H1 (cell line): ENCODE measurements around the gene LBX2. TPM values are rescaled to one million over a fixed set of nuclear protein-coding genes. Genes with fewer than 3 reads are reported as not detected.

Source experiments
- CTCF ChIA-PET: fragments of 300-600 bp; sonication (Branson Sonifier 250); formaldehyde crosslinking; loops from one replicate; lab custom pipeline; 2021; ENCODE audit not compliant: partially characterized antibody; lab: Charles Lee
- POLR2A ChIA-PET: fragments of 300-600 bp; sonication (Branson Sonifier 250); formaldehyde crosslinking; loops from one replicate; lab custom pipeline; 2021; ENCODE audit warnings: inconsistent platforms; ENCODE audit not compliant: partially characterized antibody; lab: Charles Lee
- DNase-seq, 2 experiments: peaks; one replicate each; pipeline versions ENCODE4 v3.0.0 to v3.0.0-alpha.2; 2010 to 2022; ENCODE audit warnings: low spot score in 2 of 2, low read depth in 1 of 2, mixed read lengths in 1 of 2
- FAIRE-seq: peaks from 2 replicates; lab custom pipeline; 2011; peaks lifted over from hg19 to GRCh38; lab: Jason Lieb, UNC
- H2AFZ ChIP-seq: 2 replicates; pipeline ENCODE4 v1.8.1; 2012; ENCODE audit warnings: low read length, inconsistent platforms
- H2AK5ac ChIP-seq: 2 replicates; pipeline ENCODE4 v1.6.1; 2013; ENCODE audit warnings: low read depth, low read length
- H2BK120ac ChIP-seq: replicated peaks from 2 replicates; pipeline ENCODE3; 2013; ENCODE audit warnings: low read depth, low read length, inconsistent platforms
- H2BK12ac ChIP-seq: 2 replicates; pipeline ENCODE4 v1.6.1; 2013; ENCODE audit warnings: low read depth, low read length
- H2BK15ac ChIP-seq: 2 replicates; pipeline ENCODE4 v1.6.1; 2013; ENCODE audit warnings: low read length
- H2BK20ac ChIP-seq: 2 replicates; pipeline ENCODE4 v1.6.1; 2013; ENCODE audit warnings: low read length
- H2BK5ac ChIP-seq: 2 replicates; pipeline ENCODE4 v1.6.1; 2013; ENCODE audit warnings: low read depth, low read length
- H3K14ac ChIP-seq: 2 replicates; pipeline ENCODE4 v1.6.1; 2013; ENCODE audit warnings: inconsistent platforms; ENCODE audit not compliant: insufficient read length
- H3K18ac ChIP-seq: 2 replicates; pipeline ENCODE4 v1.6.1; 2013; ENCODE audit warnings: low read length; ENCODE audit errors: extremely low read depth
- H3K23ac ChIP-seq: 2 replicates; pipeline ENCODE4 v1.6.1; 2013; ENCODE audit warnings: inconsistent platforms; ENCODE audit not compliant: insufficient read length
- H3K23me2 ChIP-seq: 2 replicates; pipeline ENCODE4 v1.6.1; 2013; ENCODE audit warnings: low read depth, low read length
- H3K27ac ChIP-seq: 2 replicates; pipeline ENCODE4 v1.6.1; 2011; ENCODE audit warnings: low read depth, low read length, inconsistent platforms
- H3K27me3 ChIP-seq, 4 experiments: replicated peaks in 1 of 4; 1 replicate in 1 of 4; 2 replicates in 3 of 4; pipeline versions ENCODE4 v1.6.1 to v1.8.1; 2011 to 2013; ENCODE audit warnings: low read length in 3 of 4, mild to moderate bottlenecking in 3 of 4, inconsistent platforms in 2 of 4, mixed read lengths in 2 of 4, moderate library complexity in 1 of 4; ENCODE audit not compliant: control insufficient read depth in 3 of 4, insufficient read depth in 3 of 4; ENCODE audit errors: extremely low read depth in 1 of 4
- H3K36me3 ChIP-seq, 4 experiments: 2 replicates each; pipeline versions ENCODE4 v1.6.1 to v1.8.1; 2011 to 2013; ENCODE audit warnings: mild to moderate bottlenecking in 4 of 4, low read length in 3 of 4, moderate library complexity in 2 of 4, control low read depth in 1 of 4, inconsistent platforms in 1 of 4; ENCODE audit not compliant: insufficient read depth in 4 of 4, control insufficient read depth in 2 of 4
- H3K4ac ChIP-seq: replicated peaks from 2 replicates; pipeline ENCODE3; 2013; ENCODE audit warnings: low read length, low read depth, mixed read lengths, inconsistent platforms; ENCODE audit not compliant: insufficient read length
- H3K4me1 ChIP-seq, 4 experiments: replicated peaks in 1 of 4; 1 replicate in 1 of 4; 2 replicates in 3 of 4; pipeline versions ENCODE4 v1.6.1 to v1.8.1; 2011 to 2013; ENCODE audit warnings: low read length in 3 of 4, inconsistent platforms in 2 of 4, mixed read lengths in 1 of 4; ENCODE audit not compliant: insufficient read depth in 4 of 4, control insufficient read depth in 3 of 4
- H3K4me2 ChIP-seq, 2 experiments: 2 replicates each; pipeline versions ENCODE4 v1.6.1 to v1.8.1; 2011 to 2013; ENCODE audit warnings: low read depth in 2 of 2, low read length in 2 of 2, control low read depth in 1 of 2, inconsistent platforms in 1 of 2, mild to moderate bottlenecking in 1 of 2; ENCODE audit not compliant: insufficient read depth in 1 of 2
- H3K4me3 ChIP-seq, 4 experiments: fragments of 200-600, 300-600 bp in 1 of 4; sonication (generic), shearing (Covaris generic), sonication (Bioruptor Twin) in 1 of 4; 2 replicates each; pipeline versions ENCODE4 v1.5.1 to v1.8.1; 2011 to 2016; ENCODE audit warnings: low read length in 4 of 4, low read depth in 3 of 4, control low read depth in 2 of 4, inconsistent platforms in 2 of 4, mild to moderate bottlenecking in 2 of 4, mixed read lengths in 1 of 4, moderate library complexity in 1 of 4; ENCODE audit not compliant: insufficient read depth in 2 of 4; ENCODE audit errors: extremely low read depth in 1 of 4
- H3K56ac ChIP-seq: replicated peaks from 2 replicates; pipeline ENCODE3; 2013; ENCODE audit warnings: low read depth, mild to moderate bottlenecking, mixed read lengths, low read length, inconsistent platforms; ENCODE audit not compliant: insufficient read length
- H3K79me1 ChIP-seq: 2 replicates; pipeline ENCODE4 v1.6.1; 2013; ENCODE audit warnings: low read depth, low read length, control low read depth
- H3K79me2 ChIP-seq, 2 experiments: 2 replicates each; pipeline versions ENCODE4 v1.6.1 to v1.8.1; 2012 to 2013; ENCODE audit warnings: low read length in 2 of 2, mild to moderate bottlenecking in 2 of 2, inconsistent platforms in 1 of 2; ENCODE audit not compliant: insufficient read depth in 2 of 2, control insufficient read depth in 1 of 2
- H3K9ac ChIP-seq, 4 experiments: replicated peaks in 1 of 4; 1 replicate in 1 of 4; 2 replicates in 3 of 4; pipeline versions ENCODE4 v1.6.1 to v1.8.1; 2011 to 2013; ENCODE audit warnings: low read depth in 3 of 4, low read length in 3 of 4, control low read depth in 2 of 4, mild to moderate bottlenecking in 2 of 4, moderate library complexity in 2 of 4, inconsistent platforms in 1 of 4; ENCODE audit errors: extremely low read depth in 1 of 4
- H3K9me3 ChIP-seq, 2 experiments: 2 replicates each; pipeline versions ENCODE4 v1.6.1 to v1.8.1; 2012 to 2013; ENCODE audit warnings: mild to moderate bottlenecking in 2 of 2, moderate library complexity in 2 of 2, control low read depth in 1 of 2, inconsistent platforms in 1 of 2, low read depth in 1 of 2, low read length in 1 of 2, mixed read lengths in 1 of 2; ENCODE audit not compliant: insufficient read depth in 2 of 2
- H4K20me1 ChIP-seq, 2 experiments: replicated peaks in 1 of 2; 2 replicates each; pipeline versions ENCODE3 to v1.8.1; 2011 to 2013; ENCODE audit warnings: inconsistent platforms in 2 of 2, low read length in 2 of 2, mild to moderate bottlenecking in 1 of 2; ENCODE audit not compliant: insufficient read depth in 2 of 2, control insufficient read depth in 1 of 2
- H4K5ac ChIP-seq: 2 replicates; pipeline ENCODE4 v1.6.1; 2013; ENCODE audit warnings: low read length, low read depth, mixed read lengths, inconsistent platforms; ENCODE audit not compliant: insufficient read length
- H4K8ac ChIP-seq: 2 replicates; pipeline ENCODE4 v1.8.0; 2013; ENCODE audit warnings: mild to moderate bottlenecking, moderate library complexity, low read length, inconsistent platforms; ENCODE audit not compliant: insufficient read depth; ENCODE audit errors: extremely low read depth
- H4K91ac ChIP-seq: replicated peaks from 2 replicates; pipeline ENCODE3; 2013; ENCODE audit warnings: low read length, mixed read lengths, inconsistent platforms; ENCODE audit not compliant: insufficient read length
- TAF7 ChIP-seq: optimal IDR thresholded peaks from 2 replicates; pipeline ENCODE3; 2011; ENCODE audit warnings: low read depth, mild to moderate bottlenecking, inconsistent platforms, low read length, moderate library complexity, borderline replicate concordance
- WGBS, 2 experiments: shearing (Covaris generic) in 1 of 2; methylation state at CpG; one replicate each; pipeline versions ENCODE4 v1.1.6 to v1.1.7; 2013 to 2015; ENCODE audit warnings: low lambda C conversion rate in 2 of 2, mixed read lengths in 2 of 2, inconsistent platforms in 1 of 2, low coverage in 1 of 2, missing lambda C conversion rate in 1 of 2; ENCODE audit not compliant: insufficient replicate concordance in 2 of 2, insufficient coverage in 1 of 2, insufficient read length in 1 of 2; ENCODE audit errors: extremely low coverage in 1 of 2, missing lambda C conversion rate in 1 of 2; 5-methylcytosine and 5-hydroxymethylcytosine counted together
- polyA plus RNA-seq, 7 experiments: library from polyadenylated mRNA; depleted of rRNA in 3 of 7; stranded (reverse) in 5 of 7; unstranded in 2 of 7; fragments of >200 nt in 5 of 7; fragments of 200-250 nt in 2 of 7; gene quantifications; 1 replicate in 5 of 7; 2 replicates in 1 of 7; 4 replicates in 1 of 7; pipeline versions ENCODE4 v1.2.1 to v1.2.3, GENCODE V29; 2011 to 2013; ENCODE audit warnings: missing spikeins in 2 of 7, mixed read lengths in 2 of 7
- total RNA-seq: library from RNA; stranded (reverse); fragmentation: NEBNext Ultra II Directional; extraction: Animal tissue kit (Norgen Biotek cat#: 25700); gene quantifications from 2 replicates; pipeline ENCODE4 v1.2.1, GENCODE V29; 2021

The LBX2 gene
- total and polyA plus RNA-seq, 2 of the 8 experiments (the other 6 are each of a cell fraction or from before 2014, with no cell fraction given), result 0.27 TPM; not detected in 1

- Histone ChIP-seq H3K9ac (peak overlapping the region in 3 of 4 experiments; percentile 67 to 77 (median 77); a peak in 6 of 7 replicates), H3K27ac (peak overlapping the region; percentile 79), H3K4ac (peak overlapping the region; percentile 80), H2BK15ac (no peak overlapping the region), H4K91ac (peak overlapping the region; percentile 45), H3K4me1 (peaks cover 0 to 3% (median 2%) of the 10 kb centered on the region in 4 experiments; a peak in 3 of 7 replicates), H3K79me2 (no peaks in the 10 kb centered on the region), H3K14ac (no peak overlapping the region), H3K23ac (no peak overlapping the region), H3K4me3 (peak overlapping the region; percentile 77 to 95 (median 87)), H4K20me1 (peaks cover 0 to 1% of the 10 kb centered on the region in 2 experiments), H2BK120ac (no peak overlapping the region), H3K18ac (no peak overlapping the region), H3K9me3 (no peaks in the 10 kb centered on the region), H2AK5ac (no peak overlapping the region), H4K8ac (peak overlapping the region; percentile 94; the same call in 1 of the 2 replicates), H2BK12ac (no peak overlapping the region), H2AFZ (peak overlapping the region; percentile 88), H4K5ac (peak overlapping the region; percentile 46), H3K79me1 (no peaks in the 10 kb centered on the region), H3K36me3 (peaks cover 0 to 4% (median 2%) of the 10 kb centered on the region in 4 experiments; a peak in 6 of 8 replicates), H2BK20ac (no peak overlapping the region), H2BK5ac (no peak overlapping the region; the same call in 1 of the 2 replicates), H3K4me2 (peak overlapping the region; percentile 97 to 98), H3K27me3 (no peaks in the 10 kb centered on the region), H3K23me2 (peaks cover 11% of the 10 kb centered on the region), H3K56ac (peak overlapping the region; percentile 91)
- ChIA-PET CTCF (interaction anchor here (0.6 to 5.7 kb wide), 15 partner anchors 9 to 115 kb away, joined by 3 to 86 read pairs (median 3); partner anchors contain the start of genes AUP1, CCDC142, DQX1 and HTRA2), POLR2A (interaction anchor here (0.9 to 5.2 kb wide), 13 partner anchors 9 to 77 kb away, joined by 3 to 89 read pairs (median 4); partner anchors contain the start of genes AUP1, CCDC142, HTRA2 and INO80B)
- DNase-seq (no peak), FAIRE-seq (no peak)
- 35% methylated on average over 7 of the region's 7 CpGs; no CpG with 5 or more reads in 1 of the 2 experiments for WGBS, 2 experiments
- peak; percentile 8 for TF ChIP-seq TAF7
Measured at GRCh38 chr2:74472945-74473258, 26.5 kb downstream of the LBX2 start.
